Measurements from ENCODE around the gene GNPTG. TPM values are rescaled to one million over a fixed set of nuclear protein-coding genes. Genes with fewer than 3 reads are reported as not detected.
A peak's percentile ranks its signal among the peaks of the same experiment; 100 is the strongest.

Gene GNPTG
- total and polyA plus RNA-seq, 2 of the 8 experiments (the other 6 are each of a cell fraction or from before 2014, with no cell fraction given) = 26.2 to 51.2 TPM

- Histone ChIP-seq H3K79me1 (ENCODE audit: low read depth, low read length) (no peaks in the 10 kb centered on the region), H3K23me2 (ENCODE audit: low read depth, low read length) (peaks cover 4% of the 10 kb centered on the region; the same call in 1 of the 2 replicates), H3K14ac (ENCODE audit: insufficient read length) (no peak overlapping the region), H3K27ac (ENCODE audit: low read depth, low read length) (no peak overlapping the region), H2BK5ac (ENCODE audit: low read depth, low read length) (no peak overlapping the region), H3K4me3 (ENCODE audit: extremely low read depth in 1 of 4, insufficient read depth in 2 of 4, low read depth in 3 of 4, low read length in 4 of 4) (no peak overlapping the region), H2AK5ac (ENCODE audit: low read depth, low read length) (no peak overlapping the region), H4K5ac (ENCODE audit: insufficient read length, low read depth, low read length) (no peak overlapping the region), H3K36me3 (ENCODE audit: control insufficient read depth in 2 of 4, insufficient read depth in 4 of 4, low read length in 3 of 4) (no peaks in the 10 kb centered on the region), H2BK120ac (replicated peaks; ENCODE audit: low read depth, low read length) (no peak overlapping the region), H3K79me2 (ENCODE audit: control insufficient read depth in 1 of 2, insufficient read depth in 2 of 2, low read length in 2 of 2) (no peaks in the 10 kb centered on the region), H4K8ac (ENCODE audit: extremely low read depth, insufficient read depth, low read length) (peak overlapping the region; percentile 25; the same call in 1 of the 2 replicates), H3K4ac (replicated peaks; ENCODE audit: insufficient read length, low read depth, low read length) (no peak overlapping the region), H2BK15ac (ENCODE audit: low read length) (no peak overlapping the region), H3K23ac (ENCODE audit: insufficient read length) (no peak overlapping the region), H4K20me1 (replicated peaks in 1 of 2; ENCODE audit: control insufficient read depth in 1 of 2, insufficient read depth in 2 of 2, low read length in 2 of 2) (peaks cover 7 to 23% of the 10 kb centered on the region in 2 experiments), H3K18ac (ENCODE audit: extremely low read depth, low read length) (no peak overlapping the region), H3K56ac (replicated peaks; ENCODE audit: insufficient read length, low read depth, low read length) (no peak overlapping the region), H3K4me1 (replicated peaks in 1 of 4; ENCODE audit: control insufficient read depth in 3 of 4, insufficient read depth in 4 of 4, low read length in 3 of 4) (peaks cover 0 to 13% (median 4%) of the 10 kb centered on the region in 4 experiments; a peak in 4 of 7 replicates), H3K9me3 (ENCODE audit: insufficient read depth in 2 of 2, low read depth in 1 of 2, low read length in 1 of 2) (no peaks in the 10 kb centered on the region), H2BK12ac (ENCODE audit: low read depth, low read length) (0 out of 2 replicates have a peak overlapping the region, but pooled peaks have one; percentile 27), H2BK20ac (ENCODE audit: low read length) (no peak overlapping the region), H3K27me3 (replicated peaks in 1 of 4; ENCODE audit: control insufficient read depth in 3 of 4, extremely low read depth in 1 of 4, insufficient read depth in 3 of 4, low read length in 3 of 4) (peaks cover 14 to 35% (median 24%) of the 10 kb centered on the region in 4 experiments), H4K91ac (replicated peaks; ENCODE audit: insufficient read length, low read length) (no peak overlapping the region), H3K4me2 (ENCODE audit: insufficient read depth in 1 of 2, low read depth in 2 of 2, low read length in 2 of 2) (no peak overlapping the region), H2AFZ (ENCODE audit: low read length) (no peak overlapping the region), H3K9ac (replicated peaks in 1 of 4; ENCODE audit: extremely low read depth in 1 of 4, low read depth in 3 of 4, low read length in 3 of 4) (no peak overlapping the region)
- DNase-seq (ENCODE audit: low read depth in 1 of 2, low spot score in 2 of 2) (no peak), FAIRE-seq (no peak)
- TF ChIP-seq JUN (IDR thresholded peaks at IDR 0.05; ENCODE audit: low read depth, low read length) (no peak), E2F6 (IDR thresholded peaks at IDR 0.05) (0 out of 2 replicates have a peak, but pooled peaks have one; percentile 0)
- CTCF ChIA-PET (ENCODE audit: partially characterized antibody) = interaction anchor here (0.6 to 5.2 kb wide), 7 partner anchors 9 to 739 kb away, joined by 3 to 43 read pairs (median 3); no protein-coding TSS in a partner anchor
- POLR2A ChIA-PET (ENCODE audit: partially characterized antibody) = no interaction called here
- WGBS, 2 experiments (ENCODE audit: extremely low coverage in 1 of 2, insufficient coverage in 1 of 2, insufficient read length in 1 of 2, insufficient replicate concordance in 2 of 2, low coverage in 1 of 2, low lambda C conversion rate in 2 of 2, missing lambda C conversion rate in 1 of 2) = 72% methylated on average over 15 of the region's 31 CpGs; no CpG with 5 or more reads in 1 of the 2 experiments
These were observed 12.7 kb upstream of the GNPTG start for GRCh38 chr16:1338855-1339675.
